22Rv1 (cell line): Measurements from ENCODE around the gene MOCS3.
A peak's percentile ranks its signal among the peaks of the same experiment; 100 is the strongest.

Source experiments
- CTCF ChIP-seq: fragments of 450-650 bp; IDR thresholded peaks from 2 replicates; pipeline ENCODE4 v1.5.1; 2017; ENCODE audit warnings: mild to moderate bottlenecking
- ZFX ChIP-seq: fragments of 450-650 bp; IDR thresholded peaks from 2 replicates; pipeline ENCODE4 v1.6.1; 2017; ENCODE audit warnings: antibody characterized with exemption, borderline replicate concordance

DNA sequence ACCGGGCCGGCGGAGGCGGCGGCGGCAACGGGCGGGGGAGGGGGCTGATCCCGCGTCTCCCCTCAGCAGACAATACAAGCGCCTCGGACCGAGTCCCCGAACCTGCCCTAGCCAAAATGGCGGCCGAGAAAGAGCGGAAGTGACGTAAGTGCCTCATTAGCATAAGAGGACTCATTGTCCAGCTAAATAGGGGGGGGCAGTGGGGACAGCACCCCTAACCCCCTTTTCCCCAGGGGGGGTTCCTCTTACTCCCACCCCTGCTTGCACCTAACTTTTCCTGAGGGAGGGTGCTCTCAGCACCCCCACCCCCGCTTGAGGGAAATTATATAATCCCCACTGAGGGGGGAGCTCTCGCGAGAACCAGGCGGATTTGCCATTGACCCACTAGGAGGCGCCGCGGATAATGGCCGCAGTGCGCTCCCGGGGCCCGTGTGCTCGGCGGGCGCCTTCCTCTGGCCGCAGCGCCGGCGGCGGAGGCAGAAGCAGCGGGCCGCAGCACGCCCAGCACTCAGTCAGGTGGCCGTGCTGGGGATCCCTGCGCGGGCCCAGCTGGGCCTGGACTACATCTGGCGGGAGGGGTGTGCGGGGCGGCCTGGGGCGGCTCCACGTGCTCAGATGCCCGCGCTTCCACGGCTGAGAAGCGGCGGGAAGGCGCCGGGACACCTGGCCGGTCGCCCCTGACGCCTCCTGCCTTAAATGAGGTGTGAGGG, 27.2 kb upstream of the MOCS3 start, which contains the start of gene ADNP:
- TF ChIP-seq CTCF (peak; percentile 86), ZFX (no peak)
